ENCODE data around the gene MVP.

Gene MVP

GRCh38 chr16:29804455-29805231, 15.6 kb upstream of the MVP start:
- DNase-seq = peak; percentile 36

GRCh38 chr16:29805232-29806098, 14.8 kb upstream of the MVP start:
- DNase-seq = peak; percentile 98

- DNase-seq = peak; percentile 94
Observed at GRCh38 chr16:29806099-29806579, 14.1 kb upstream of the MVP start, which contains the start of gene MAZ. Gene MAZ, plus strand, starts transcription at chr16:29806529. Its CDS starts 173 bp downstream, at chr16:29806702.

- peak; percentile 58 for DNase-seq
Observed at GRCh38 chr16:29806641-29807425, 13.4 kb upstream of the MVP start.

GRCh38 chr16:29807426-29808218, 12.6 kb upstream of the MVP start:
- DNase-seq = peak; percentile 77

- no peak for DNase-seq
Observed at GRCh38 chr16:29808219-29808900, 11.9 kb upstream of the MVP start.

GRCh38 chr16:29809031-29809747, 11.1 kb upstream of the MVP start:
- DNase-seq = no peak

- DNase-seq = peak; percentile 34
Observed at GRCh38 chr16:29809850-29810698, 10.2 kb upstream of the MVP start.

GRCh38 chr16:29810699-29811169, 9.5 kb upstream of the MVP start:
- no peak for DNase-seq

- peak; percentile 91 for DNase-seq
Observed at GRCh38 chr16:29811170-29811895, 8.9 kb upstream of the MVP start.

- DNase-seq = no peak
Observed at GRCh38 chr16:29811896-29812665, 8.2 kb upstream of the MVP start, which contains the start of gene PRRT2. Gene PRRT2, plus strand, starts transcription at chr16:29812193. Its CDS starts 862 bp downstream, at chr16:29813055.

- DNase-seq = no peak
Observed at GRCh38 chr16:29812754-29813643, 7.3 kb upstream of the MVP start.

GRCh38 chr16:29813644-29814562, 6.4 kb upstream of the MVP start:
- DNase-seq = no peak

- no peak for DNase-seq
Observed at GRCh38 chr16:29814592-29814991, 5.7 kb upstream of the MVP start.

- no peak for DNase-seq
Observed at GRCh38 chr16:29815032-29815721, 5.1 kb upstream of the MVP start.
